GM21576 (cell line): ENCODE measurements around the gene TBCD.
"Not testable (repeated sequence)": the region's sequence is repeated elsewhere in the genome, so short reads cannot be mapped to it uniquely, and the experiment has no call there.

Experiments
- ATAC-seq: cut with Tn5 transposase; IDR thresholded peaks from one replicate; pipeline ENCODE4 v1.9.1; 2021; ENCODE audit warnings: mild to moderate bottlenecking, moderate library complexity; ENCODE audit not compliant: unreplicated experiment

Gene TBCD

GRCh38 chr17:82726427-82726826 lies 25.4 kb upstream of the TBCD start:
- ATAC-seq = no peak

DNA sequence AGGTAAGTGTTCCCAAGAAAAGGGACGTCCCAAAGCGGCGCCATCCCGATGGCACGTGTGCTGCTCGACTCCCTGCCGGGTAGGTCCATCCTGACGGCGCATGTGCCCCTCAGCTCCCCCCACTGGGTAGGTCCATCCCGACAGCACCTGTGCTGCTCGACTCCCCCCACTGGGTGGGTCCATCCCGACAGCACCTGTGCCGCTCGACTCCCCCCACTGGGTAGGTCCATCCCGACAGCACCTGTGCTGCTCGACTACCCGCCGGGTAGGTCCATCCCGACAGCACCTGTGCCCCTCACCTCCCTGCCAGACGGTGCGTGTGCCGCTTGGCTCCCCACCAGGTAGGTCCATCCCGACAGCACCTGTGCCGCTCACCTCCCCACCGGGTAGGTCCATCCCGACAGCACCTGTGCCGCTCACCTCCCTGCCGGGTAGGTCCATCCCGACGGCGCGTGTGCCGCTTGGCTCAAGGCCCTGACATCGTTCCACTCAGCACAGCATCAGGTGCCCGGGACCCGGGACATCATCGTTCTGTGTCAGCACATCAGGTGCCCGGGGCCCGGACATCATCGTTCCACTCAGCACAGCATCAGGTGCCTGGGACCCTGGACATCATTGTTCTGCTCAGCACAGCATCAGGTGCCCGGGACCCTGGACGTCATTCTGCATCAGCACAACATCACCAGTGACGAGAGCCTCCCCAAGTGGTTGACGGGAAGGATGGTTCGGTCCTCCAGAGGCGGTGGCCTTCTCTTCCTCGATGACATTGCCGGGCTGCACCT lies 22.2 kb upstream of the TBCD start:
- no peak for ATAC-seq

DNA sequence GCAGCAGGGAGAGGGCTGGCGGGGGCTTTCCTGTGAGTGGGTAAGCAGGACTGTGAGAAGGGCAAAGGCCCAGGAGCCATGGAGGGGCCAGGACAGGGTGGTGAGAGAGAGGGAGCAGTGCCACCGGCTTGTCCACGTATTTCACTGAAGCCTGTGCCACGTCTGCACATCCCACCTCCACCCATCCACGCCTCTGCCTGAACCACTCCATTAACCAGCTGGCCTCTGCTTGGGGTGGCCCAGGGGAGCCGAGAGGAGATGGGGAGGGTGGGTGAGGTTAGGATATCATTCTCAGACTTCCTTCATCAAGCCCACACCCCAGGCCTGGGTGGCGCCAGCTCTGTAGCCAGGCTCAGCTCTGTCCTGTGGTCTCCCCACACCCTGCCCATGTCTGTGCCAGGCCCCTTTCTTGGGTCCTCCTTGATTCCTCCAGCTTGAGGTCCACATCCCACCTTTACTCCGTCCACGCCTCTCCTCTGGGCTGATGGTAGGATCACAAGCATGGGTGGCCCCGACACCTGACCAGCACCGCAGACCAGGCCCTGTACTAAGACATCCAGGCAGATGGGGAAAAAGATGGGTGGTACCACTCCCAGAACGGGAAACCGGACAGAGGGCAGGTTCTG lies 19.6 kb upstream of the TBCD start:
- no peak for ATAC-seq

- ATAC-seq = no peak
Measured at GRCh38 chr17:82734987-82735866, 16.6 kb upstream of the TBCD start, which contains the start of gene FN3K. TSS of gene FN3K (plus strand) at chr17:82735615. CDS start at chr17:82735637, 22 bp downstream.

DNA sequence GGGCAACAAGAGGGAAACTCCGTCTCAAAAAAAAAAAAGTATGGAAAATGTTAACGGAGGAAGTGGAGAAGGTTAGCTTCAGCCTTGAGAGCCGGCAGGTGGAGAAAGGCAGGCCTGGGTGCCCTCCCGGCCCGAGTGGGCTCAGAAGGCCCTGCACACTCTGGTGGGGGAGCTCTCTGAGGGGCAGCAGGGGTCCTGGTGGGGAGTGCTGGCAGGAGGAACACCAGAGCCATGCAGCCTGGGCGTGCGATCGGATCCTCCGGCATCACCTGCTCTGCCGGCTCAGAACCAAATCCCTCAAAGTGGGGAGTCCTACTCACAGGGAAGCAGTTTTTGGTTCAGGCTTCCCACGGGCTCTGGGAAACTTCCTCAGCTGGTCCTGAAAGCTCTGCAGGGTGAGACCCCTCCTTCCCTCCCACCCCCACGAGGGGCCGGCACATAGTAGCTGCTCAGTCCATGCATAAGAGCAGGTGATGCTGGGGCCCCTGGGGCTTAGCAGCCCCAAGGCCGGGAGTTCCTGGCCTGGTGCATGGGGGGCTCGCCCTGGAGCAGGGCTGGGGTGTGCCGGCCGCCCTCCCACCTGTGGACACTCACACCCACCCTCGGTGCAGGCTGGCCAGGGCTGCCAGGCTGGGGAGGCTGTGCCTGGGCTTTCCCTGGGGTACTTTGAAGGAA lies 15.2 kb upstream of the TBCD start:
- ATAC-seq = no peak

DNA sequence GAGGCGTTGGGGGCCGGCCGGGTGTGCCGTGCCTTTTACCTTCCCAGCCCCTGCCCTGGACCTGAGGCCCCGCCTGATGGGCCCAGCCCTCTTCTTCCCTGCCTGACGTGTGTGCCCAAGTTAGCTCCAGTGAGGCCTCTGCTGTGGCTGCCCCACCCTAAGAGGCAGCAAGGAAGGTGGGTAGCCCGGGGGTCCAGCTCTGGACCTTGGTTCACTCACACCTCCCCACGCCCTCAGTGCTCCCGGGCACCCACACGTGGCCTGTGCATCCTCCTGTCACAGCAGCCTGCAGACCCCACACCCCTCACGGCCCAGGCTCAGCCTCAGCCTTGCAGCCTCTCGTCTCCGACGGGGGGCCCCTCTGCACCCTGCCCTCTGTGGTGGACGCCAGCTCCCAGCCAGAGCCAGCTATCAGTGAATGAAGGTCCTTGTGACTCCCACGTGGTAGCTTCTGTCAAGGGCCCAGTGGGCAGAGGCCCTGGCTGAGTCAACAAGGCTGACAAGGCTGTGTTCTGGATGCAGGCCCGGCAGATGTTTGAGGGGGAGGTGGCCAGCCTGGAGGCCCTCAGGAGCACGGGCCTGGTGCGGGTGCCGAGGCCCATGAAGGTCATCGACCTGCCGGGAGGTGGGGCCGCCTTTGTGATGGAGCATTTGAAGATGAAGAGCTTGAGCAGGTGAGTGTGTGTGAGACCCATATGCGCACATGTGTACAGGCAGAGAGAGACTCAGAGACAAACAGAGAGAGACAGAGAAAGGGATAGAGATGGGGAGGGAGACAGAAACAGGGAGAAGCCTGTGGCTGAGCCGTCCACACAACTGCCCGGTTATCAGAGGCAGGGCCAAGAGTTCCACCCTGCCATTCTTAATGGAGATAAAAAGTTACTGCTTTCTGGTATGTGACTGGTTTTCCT lies 13.6 kb upstream of the TBCD start:
- no peak for ATAC-seq

DNA sequence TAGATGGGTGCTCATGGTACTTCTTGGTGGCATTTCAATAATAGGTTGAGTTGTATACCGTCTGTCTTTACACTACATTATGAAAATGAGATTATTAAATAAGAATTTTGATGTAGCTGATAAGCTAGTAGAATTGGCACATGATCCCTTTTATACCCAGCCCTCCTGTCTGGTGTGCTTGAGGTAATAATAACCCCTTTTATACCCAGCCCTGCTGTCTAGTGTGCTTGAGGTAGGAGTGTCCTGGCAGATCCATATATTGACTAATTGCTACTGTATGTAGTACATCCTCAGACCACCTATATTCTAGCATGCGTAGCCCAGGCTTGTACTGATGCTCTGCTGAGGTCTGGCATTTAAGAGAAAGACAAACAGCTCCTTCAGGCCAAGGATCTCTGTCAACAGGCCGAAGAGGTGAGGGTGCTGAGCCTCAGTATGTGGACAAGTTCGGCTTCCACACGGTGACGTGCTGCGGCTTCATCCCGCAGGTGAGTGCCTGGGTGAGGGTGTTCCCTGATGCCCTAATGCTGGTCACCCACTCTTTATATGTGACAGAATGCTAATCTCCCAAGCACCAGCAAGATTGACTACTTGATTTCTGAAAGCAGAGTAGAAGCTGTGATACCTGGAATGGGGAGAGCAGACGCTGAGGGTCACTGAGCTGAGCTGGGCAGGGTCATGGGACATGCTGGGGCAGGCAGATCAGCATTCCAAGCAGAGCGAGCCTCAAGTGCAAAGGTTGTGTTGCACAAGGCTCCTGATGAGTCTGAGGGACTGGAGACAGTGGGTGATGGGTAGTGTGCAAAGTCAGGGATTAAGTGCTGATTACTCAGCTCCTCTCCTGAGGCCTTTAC lies 10.7 kb upstream of the TBCD start:
- no peak for ATAC-seq

- no peak for ATAC-seq
Measured at GRCh38 chr17:82743344-82744219, 8.3 kb upstream of the TBCD start.

GRCh38 chr17:82744736-82745135 lies 7.1 kb upstream of the TBCD start:
- not testable (repeated sequence) for ATAC-seq

DNA sequence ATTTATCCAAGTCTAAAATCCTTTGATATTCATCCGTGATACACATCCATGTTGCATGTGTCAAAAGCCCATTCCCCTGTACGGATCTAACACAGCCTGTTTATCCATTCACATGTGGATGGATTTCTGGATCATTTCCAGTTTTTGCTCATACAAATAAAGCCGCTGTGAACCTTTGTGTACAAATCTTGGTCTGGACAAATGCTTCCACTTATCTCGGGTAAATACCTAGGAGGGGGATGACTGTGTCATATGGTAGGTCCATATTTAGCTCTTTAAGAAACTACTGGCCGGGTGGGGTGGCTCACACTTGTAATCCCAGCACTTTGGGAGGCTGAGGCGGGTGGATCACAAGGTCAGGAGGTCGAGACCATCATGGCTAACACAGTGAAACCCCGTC lies 6.3 kb upstream of the TBCD start:
- ATAC-seq = no peak

- ATAC-seq = no peak
Measured at GRCh38 chr17:82748756-82749155, 3.1 kb upstream of the TBCD start.

DNA sequence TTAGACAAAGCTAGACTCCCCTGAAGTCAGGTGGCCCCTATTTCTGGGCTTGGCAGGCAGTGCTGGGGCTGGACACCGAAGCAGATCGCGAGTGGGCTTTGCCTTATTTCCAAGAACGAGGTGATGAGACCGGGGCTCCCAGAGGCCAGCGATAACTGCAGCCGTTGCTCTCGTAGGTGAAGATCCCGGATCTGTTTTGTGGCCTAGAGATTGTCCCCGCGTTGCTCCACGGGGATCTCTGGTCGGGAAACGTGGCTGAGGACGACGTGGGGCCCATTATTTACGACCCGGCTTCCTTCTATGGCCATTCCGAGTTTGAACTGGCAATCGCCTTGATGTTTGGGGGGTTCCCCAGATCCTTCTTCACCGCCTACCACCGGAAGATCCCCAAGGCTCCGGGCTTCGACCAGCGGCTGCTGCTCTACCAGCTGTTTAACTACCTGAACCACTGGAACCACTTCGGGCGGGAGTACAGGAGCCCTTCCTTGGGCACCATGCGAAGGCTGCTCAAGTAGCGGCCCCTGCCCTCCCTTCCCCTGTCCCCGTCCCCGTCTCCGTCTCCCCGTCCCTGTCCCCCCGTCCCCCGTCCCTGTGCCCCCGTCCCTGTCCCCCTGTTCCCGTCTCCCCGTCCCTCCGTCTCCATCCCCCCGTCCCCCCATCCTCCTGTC lies 1.5 kb upstream of the TBCD start:
- no peak for ATAC-seq

DNA sequence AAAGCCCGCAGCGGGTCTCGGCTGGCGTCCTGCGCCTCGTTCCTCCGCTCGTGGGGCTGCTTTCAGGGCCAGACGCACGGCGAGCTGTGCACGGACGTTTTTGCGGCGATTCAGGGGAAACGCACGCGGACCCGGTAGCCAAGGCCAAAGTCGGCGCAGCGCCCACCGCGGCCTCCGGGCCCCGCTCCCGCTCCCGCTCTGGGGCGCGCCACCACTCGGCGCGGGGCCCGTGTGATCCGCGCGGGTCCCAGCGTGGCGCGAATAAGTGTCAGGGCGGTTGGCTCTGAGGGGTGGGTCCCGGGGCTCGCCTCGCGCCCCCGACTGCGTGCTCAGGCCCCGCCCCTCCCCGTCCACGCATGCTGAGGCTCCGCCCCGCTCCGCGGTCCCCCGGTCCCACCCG lies 694 bp upstream of the TBCD start:
- ATAC-seq = no peak

DNA sequence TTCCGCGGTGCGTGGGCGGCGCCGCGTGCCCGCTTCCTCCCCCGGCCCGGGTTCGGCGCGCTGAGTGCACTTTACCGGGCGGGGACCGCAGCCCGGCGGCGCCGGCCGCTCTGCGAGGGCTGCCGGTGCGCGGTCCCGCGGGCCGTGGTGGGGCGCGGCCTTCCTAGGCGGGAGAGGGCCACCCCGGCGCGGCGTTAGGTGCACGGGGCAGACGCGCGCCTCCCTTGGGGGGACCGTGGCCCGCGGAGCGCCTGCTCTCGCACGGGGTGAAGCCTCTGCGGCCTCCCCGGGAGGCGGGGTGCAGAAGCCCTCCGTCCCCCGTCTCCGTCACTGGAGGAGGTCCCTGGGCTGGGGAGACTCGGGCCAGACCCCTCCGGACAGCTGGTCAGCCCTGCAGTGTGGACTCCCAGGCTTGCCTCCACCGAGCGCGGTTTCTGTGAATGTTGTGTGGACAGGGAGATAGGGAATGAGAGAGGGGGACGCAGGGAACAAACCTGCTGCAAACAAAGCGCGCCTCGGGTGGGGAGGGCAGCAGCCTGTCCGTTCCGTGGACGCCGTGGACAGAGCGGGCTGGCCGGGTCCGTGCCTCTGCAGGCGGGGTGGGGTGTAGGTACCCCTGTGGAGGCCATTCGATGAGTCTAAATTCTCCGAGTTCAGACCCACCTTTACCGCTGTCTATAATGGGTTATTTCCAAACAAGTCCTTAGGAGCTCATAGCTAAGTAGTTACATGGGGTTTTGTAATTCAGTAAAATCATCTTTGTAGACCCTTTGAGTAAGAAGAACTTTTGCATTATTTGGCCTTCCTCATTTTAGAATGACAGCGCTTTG lies 721 bp downstream of the TBCD start:
- ATAC-seq = peak; percentile 23

- no peak for ATAC-seq
Measured at GRCh38 chr17:82753201-82753464, 1.3 kb downstream of the TBCD start.

DNA sequence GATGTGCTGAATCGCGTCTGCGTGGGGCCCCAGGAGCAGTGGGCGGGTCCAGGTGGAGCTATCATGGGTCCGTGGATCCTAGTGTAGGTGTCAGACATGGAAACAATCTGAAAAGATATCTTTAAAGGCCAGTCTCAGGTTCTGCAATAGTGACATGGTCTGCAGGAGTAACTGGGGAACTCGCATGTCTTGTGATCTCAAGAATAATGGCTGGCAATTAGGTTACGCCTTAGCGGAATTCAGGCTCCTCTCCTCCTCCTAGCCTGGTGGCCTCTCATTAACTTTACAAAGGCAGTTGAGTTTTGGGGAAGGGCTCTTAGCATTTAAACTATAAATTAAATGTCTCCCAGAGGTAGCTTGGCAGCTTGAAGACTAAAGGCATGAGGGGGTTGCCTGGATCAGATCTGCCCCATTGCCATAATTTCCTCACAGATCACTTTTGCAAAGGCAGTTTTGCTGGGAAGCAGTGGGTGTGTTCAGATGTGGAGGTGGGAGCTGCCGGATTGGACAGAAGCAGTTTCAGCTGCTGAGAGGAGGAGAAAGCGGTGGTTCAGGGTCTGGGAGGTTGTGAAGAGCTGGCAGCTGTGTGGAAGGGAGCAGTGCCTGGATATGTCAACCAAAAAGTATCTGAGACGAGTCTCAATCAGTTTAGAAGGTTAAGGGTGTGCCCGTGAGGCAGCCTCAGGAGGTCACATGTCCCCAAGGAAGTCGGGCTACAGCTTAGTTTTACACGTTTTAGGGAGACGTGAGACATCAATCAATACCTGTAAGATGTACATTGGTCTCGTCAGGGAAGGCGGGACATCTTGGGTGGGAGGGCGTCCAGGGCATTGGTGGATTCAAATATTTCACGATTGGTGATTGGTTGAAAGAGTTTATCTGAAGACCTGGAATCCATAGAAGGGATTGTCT lies 2.7 kb downstream of the TBCD start:
- no peak for ATAC-seq
